GM19438 (cell line): ENCODE results near the gene C3orf20.
"Not testable (repeated sequence)": the region's sequence is repeated elsewhere in the genome, so short reads cannot be mapped to it uniquely, and the experiment has no call there.

ENCODE experiments used
- ATAC-seq: cut with Tn5 transposase; IDR thresholded peaks from one replicate; pipeline ENCODE4 v1.9.1; 2021; ENCODE audit warnings: low read depth; ENCODE audit not compliant: unreplicated experiment

Gene C3orf20

DNA sequence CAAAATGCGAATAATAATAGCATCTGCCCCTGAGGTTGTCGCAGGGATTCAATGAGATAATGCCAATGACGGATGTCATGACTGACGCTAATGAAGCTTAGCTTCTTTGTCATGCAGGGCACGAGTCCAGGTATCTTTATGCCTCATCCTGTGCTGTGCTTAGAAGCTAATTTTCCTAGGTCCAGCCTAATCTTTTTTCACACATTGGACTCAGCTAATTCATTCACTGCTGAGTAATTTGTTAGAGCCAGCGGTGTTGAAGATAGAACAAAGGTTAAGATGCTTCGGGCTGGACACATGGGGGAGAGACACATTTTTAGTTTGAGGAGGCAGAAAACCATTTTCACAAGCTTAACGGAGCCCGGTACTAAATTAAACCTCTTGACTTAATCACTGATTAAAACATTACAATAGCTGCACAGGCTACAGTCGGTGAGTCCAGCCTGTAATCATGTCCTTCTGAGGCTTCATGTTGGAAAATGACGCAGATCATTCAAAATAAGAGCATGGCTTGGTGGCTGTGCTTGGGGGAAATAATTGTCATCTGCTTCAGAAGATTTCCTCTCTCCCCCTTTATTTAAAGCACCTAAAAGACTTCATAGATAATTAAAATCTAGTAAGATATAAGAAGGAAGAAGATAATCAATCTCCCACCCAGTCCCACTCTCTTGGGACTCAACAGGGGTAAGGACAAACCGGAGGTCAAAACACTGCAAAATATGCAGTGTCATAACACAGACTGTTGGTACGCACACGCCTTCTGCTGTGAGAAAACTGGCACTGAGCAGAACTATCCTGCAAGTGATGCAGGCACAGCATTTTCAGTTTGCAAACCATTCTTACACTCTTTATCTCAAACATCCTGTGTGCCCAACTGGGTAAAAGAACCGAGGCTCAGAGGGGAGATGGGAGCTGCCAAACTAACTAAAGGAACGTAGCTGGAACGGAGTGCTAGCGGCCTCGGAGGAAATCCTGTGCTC is 26.7 kb upstream of the C3orf20 start:
- no peak for ATAC-seq

GRCh38 chr3:14649466-14649865 is 25.5 kb upstream of the C3orf20 start:
- no peak for ATAC-seq

GRCh38 chr3:14650193-14650592 is 24.7 kb upstream of the C3orf20 start:
- no peak for ATAC-seq

DNA sequence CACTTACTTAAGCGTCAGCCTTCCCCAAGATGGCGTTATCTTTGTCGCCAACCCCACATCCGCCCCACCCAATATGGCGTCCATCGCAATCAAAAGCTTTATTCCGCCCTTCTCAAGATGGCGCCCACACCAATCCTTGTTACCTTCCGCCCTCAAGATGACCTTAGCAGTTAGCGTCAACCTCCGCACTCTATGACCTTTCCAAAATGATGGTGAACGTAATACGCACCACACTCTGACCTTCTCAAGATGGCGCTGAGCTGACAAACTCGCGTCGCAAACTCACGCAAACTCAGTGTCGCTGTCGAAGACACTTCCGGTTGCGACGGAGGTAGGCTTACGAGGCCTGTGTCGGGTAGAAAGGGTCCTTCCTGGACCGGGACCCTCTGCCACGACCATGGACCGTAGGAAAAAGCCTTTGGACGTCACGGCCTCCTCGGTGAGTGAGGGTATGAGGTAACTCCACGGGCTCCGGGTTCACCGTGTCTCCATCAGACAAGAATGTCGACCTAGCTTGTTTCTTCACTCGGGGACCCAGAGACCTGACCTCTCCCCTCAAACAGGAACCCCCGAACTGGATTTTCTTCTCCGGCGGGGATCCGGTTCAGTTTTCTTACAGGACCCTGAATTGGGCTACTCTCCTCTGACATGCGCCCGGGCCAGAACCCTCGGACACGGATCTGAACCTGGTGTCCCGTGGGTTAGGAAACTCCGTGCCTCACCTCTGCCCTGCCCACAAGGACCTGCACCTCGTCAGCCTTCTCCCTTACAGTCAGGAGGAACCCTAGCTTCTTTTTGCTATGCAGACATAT is 23.3 kb upstream of the C3orf20 start, which contains the start of gene CCDC174:
TSS of gene CCDC174 (plus strand) at position 323 of the 812 bp plus-strand sequence. CDS start at position 398, 75 bp downstream.
- peak; percentile 99 for ATAC-seq

DNA sequence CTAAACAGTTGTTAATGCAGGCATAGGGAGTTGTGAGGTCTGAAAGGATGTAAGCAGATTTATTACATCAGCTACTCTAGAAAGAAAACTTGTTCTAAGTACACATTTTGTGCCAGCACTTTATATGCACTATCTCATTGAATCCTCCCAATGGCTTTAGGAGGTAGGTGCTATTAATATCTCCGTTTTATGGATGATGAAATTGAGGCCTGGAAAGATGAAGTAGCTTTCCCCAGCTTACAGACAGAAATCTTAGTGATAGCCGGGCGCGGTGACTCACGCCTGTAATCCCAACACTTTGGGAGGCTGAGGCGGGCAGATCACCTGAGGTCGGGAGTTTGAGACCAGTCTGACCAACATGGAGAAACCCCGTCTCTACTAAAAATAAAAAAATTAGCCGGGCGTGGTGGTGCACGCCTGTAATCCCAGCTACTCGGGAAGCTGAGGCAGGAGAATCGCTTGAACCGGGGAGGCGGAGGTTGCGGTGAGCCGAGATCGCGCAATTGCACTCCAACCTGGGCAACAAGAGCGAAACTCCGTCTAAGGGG is 22.5 kb upstream of the C3orf20 start:
- ATAC-seq = not testable (repeated sequence)

DNA sequence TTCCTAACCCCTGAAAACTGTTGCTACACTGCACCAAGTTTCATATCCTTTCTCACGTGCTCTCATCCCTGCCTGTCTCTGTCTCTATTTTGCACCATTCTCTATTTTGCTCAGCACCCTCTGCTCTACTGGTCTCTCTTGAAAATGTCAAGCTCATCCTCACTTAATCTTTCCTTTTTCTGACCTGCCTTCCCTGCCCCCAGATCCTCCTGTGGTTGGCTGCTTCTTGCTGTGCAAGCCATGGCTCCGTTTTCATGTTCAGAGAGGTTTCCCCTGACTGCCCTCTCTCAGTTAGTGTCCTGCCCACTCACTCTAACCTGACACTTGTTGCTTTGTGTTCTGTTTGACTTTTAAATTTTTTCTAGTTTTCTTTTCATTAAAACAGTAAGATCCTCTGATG is 17.4 kb upstream of the C3orf20 start:
- ATAC-seq = no peak

DNA sequence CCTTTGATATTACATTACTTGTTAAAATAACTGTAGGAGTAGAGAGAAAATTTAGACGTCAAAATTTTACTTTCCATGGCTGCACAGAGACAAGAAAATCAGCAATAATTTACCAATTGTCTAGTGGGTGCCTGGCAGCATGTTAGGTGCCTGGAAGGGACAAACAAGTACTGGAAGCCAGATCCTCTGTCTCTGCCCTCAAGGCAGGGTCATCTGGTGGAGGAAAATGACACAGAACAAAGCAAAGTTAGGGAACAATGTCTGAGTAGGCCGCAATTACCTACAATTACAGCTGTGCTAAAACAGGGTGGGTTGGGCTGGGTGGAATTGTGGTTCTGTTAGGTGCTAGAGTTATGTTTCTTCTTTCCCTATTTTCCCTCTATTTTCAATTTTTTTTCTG is 16.0 kb upstream of the C3orf20 start:
- no peak for ATAC-seq

GRCh38 chr3:14660942-14661341 is 14.0 kb upstream of the C3orf20 start:
- no peak for ATAC-seq

- ATAC-seq = no peak
Measured at GRCh38 chr3:14663396-14664135, 11.4 kb upstream of the C3orf20 start.

GRCh38 chr3:14664170-14664569 is 10.8 kb upstream of the C3orf20 start:
- no peak for ATAC-seq

DNA sequence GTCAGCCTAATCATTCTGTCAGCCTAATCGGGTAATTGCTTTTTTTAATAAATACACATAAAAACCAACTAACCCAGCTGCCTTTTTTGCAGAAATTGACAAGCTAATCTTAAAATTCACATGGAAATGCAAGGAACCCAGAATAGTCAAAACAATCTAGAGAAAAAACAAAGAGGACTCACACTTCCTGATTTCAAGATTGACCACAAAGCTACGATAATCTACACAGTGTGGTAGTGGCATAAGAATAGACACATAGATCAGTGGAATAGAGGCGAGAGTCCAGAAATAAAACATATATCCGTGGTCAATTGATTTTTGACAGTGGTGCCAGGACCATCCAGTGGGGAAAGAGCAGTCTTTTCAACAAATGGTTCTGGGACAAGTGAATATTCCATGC is 2.4 kb upstream of the C3orf20 start:
- ATAC-seq = no peak

GRCh38 chr3:14676881-14677280 is 1.9 kb downstream of the C3orf20 start:
- no peak for ATAC-seq

GRCh38 chr3:14678015-14678503 is 3.1 kb downstream of the C3orf20 start:
- ATAC-seq = no peak

GRCh38 chr3:14680115-14680514 is 5.2 kb downstream of the C3orf20 start:
- ATAC-seq = no peak

- no peak for ATAC-seq
Measured at GRCh38 chr3:14680716-14681115, 5.8 kb downstream of the C3orf20 start.

GRCh38 chr3:14684447-14684846 is 9.5 kb downstream of the C3orf20 start:
- no peak for ATAC-seq

- no peak for ATAC-seq
Measured at GRCh38 chr3:14685179-14685578, 10.2 kb downstream of the C3orf20 start.

GRCh38 chr3:14687360-14687759 is 12.4 kb downstream of the C3orf20 start:
- ATAC-seq = no peak

- ATAC-seq = no peak
Measured at GRCh38 chr3:14688525-14688924, 13.6 kb downstream of the C3orf20 start.
